SK-N-SH treated with all-trans-retinoic acid at 6 μM for 48 hours (cell line): ENCODE data around the gene PAPPA.

ENCODE experiments used
- ARNTL ChIP-seq: fragments of 450-650 bp; formaldehyde crosslinking; IDR thresholded peaks from 2 replicates; pipeline ENCODE4 v1.5.0; 2020; ENCODE audit warnings: low read depth, mild to moderate bottlenecking, moderate library complexity, borderline replicate concordance
- BACH2 ChIP-seq: fragments of 250-450 bp; sonication (Bioruptor Pico); IDR thresholded peaks from 2 replicates; pipeline ENCODE4 v1.9.0; 2021; ENCODE audit warnings: mild to moderate bottlenecking, borderline replicate concordance
- CREB5 ChIP-seq: fragments of 250-450 bp; sonication (Bioruptor Pico); IDR thresholded peaks from 2 replicates; pipeline ENCODE4 v1.5.1; 2020; ENCODE audit warnings: low read depth, mild to moderate bottlenecking, moderate library complexity
- PATZ1 ChIP-seq: fragments of 250-450 bp; sonication (Bioruptor Pico); IDR thresholded peaks from 2 replicates; pipeline ENCODE4 v1.8.0; 2020; ENCODE audit warnings: mild to moderate bottlenecking, moderate library complexity, borderline replicate concordance
- PPARA ChIP-seq: fragments of 250-450 bp; sonication (Bioruptor Pico); IDR thresholded peaks from 2 replicates; pipeline ENCODE4 v1.5.0; 2020; ENCODE audit warnings: mild to moderate bottlenecking, borderline replicate concordance
- SNAI2 ChIP-seq: fragments of 250-450 bp; sonication (Bioruptor Pico); IDR thresholded peaks from 2 replicates; pipeline ENCODE4 v1.5.0; 2020; ENCODE audit warnings: mild to moderate bottlenecking, moderate library complexity
- TCF4 ChIP-seq: fragments of 250-450 bp; sonication (Bioruptor Pico); IDR thresholded peaks from 2 replicates; pipeline ENCODE4 v1.8.0; 2021; ENCODE audit warnings: mild to moderate bottlenecking, moderate library complexity, borderline replicate concordance
- ZFP3 ChIP-seq: fragments of 250-450 bp; sonication (Bioruptor Pico); IDR thresholded peaks from 2 replicates; pipeline ENCODE4 v1.5.0; 2020; ENCODE audit warnings: mild to moderate bottlenecking, moderate library complexity
- ZFP30 ChIP-seq: fragments of 450-650 bp; formaldehyde crosslinking; IDR thresholded peaks from 2 replicates; pipeline ENCODE4 v1.5.0; 2022; ENCODE audit warnings: mild to moderate bottlenecking, moderate library complexity
- ZNF565 ChIP-seq: fragments of 450-650 bp; formaldehyde crosslinking; conservative IDR thresholded peaks from 2 replicates; pipeline ENCODE4 v1.5.0; 2020; ENCODE audit warnings: low read depth, mild to moderate bottlenecking, moderate library complexity

DNA sequence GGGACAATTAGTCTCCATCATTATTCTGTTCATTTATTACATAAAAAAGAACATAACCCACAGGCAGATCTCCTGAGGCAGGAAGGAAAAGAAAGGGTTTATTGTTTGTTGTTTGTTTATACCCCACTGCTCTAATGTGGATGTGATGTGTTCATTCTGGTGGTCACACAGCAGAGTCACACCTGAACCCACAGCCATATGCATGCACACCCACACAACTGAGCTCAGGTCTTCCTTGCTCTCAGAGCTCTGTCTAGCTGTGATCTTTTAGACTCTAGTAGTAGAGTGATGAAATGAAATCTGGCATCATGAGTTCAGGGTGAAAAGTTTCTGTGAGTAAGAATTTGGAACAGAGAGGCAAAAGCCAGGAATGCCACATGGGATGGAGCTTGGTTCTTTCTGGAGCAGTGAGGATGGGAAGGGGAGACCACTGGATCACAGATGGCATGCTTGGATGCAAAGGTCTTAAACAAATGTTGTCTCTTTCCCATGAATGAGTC lies 227.0 kb downstream of the PAPPA start:
- TF ChIP-seq PATZ1 (CRISPR knock-in tag), result no peak
- no peak for TF ChIP-seq TCF4 (CRISPR knock-in tag)
- no peak for TF ChIP-seq ZFP3 (CRISPR knock-in tag)
- no peak for TF ChIP-seq BACH2 (CRISPR knock-in tag)
- no peak for TF ChIP-seq ZFP30 (CRISPR knock-in tag)
- TF ChIP-seq CREB5, result no peak
- TF ChIP-seq PPARA (CRISPR knock-in tag), result no peak
- TF ChIP-seq ARNTL (CRISPR knock-in tag), result no peak
- no peak for TF ChIP-seq ZNF565 (CRISPR knock-in tag)
- no peak for TF ChIP-seq SNAI2 (CRISPR knock-in tag)
